GM18868 (cell line): ENCODE measurements around the gene NT5C2.
"Not testable (repeated sequence)": the region's sequence is repeated elsewhere in the genome, so short reads cannot be mapped to it uniquely, and the experiment has no call there.

ENCODE experiments used
- ATAC-seq: cut with Tn5 transposase; IDR thresholded peaks from one replicate; pipeline ENCODE4 v1.9.1; 2021; ENCODE audit warnings: mild to moderate bottlenecking, moderate library complexity; ENCODE audit not compliant: unreplicated experiment

NT5C2 gene

GRCh38 chr10:103167554-103167953, 25.5 kb downstream of the NT5C2 start:
- not testable (repeated sequence) for ATAC-seq

- no peak for ATAC-seq
These were observed 26.5 kb downstream of the NT5C2 start for GRCh38 chr10:103166523-103166922.

GRCh38 chr10:103163766-103164403, 29.2 kb downstream of the NT5C2 start:
- ATAC-seq = not testable (repeated sequence)

GRCh38 chr10:103157246-103157645, 35.8 kb downstream of the NT5C2 start:
- no peak for ATAC-seq

- ATAC-seq = no peak
These were observed 37.5 kb downstream of the NT5C2 start for GRCh38 chr10:103155471-103156085.

- no peak for ATAC-seq
These were observed 38.4 kb downstream of the NT5C2 start for GRCh38 chr10:103154521-103155299.

GRCh38 chr10:103153302-103154197, 39.5 kb downstream of the NT5C2 start:
- ATAC-seq = no peak

GRCh38 chr10:103149991-103150622, 43.0 kb downstream of the NT5C2 start:
- no peak for ATAC-seq

GRCh38 chr10:103147645-103148044, 45.4 kb downstream of the NT5C2 start:
- ATAC-seq = no peak

- ATAC-seq = no peak
These were observed 47.1 kb downstream of the NT5C2 start for GRCh38 chr10:103145860-103146466.

- no peak for ATAC-seq
These were observed 48.0 kb downstream of the NT5C2 start for GRCh38 chr10:103145046-103145445.

- no peak for ATAC-seq
These were observed 49.0 kb downstream of the NT5C2 start for GRCh38 chr10:103144041-103144440.

GRCh38 chr10:103143641-103144040, 49.4 kb downstream of the NT5C2 start:
- ATAC-seq = not testable (repeated sequence)

- no peak for ATAC-seq
These were observed 51.1 kb downstream of the NT5C2 start for GRCh38 chr10:103141950-103142349.

- no peak for ATAC-seq
These were observed 52.6 kb downstream of the NT5C2 start for GRCh38 chr10:103140469-103140868.

GRCh38 chr10:103139803-103140202, 53.3 kb downstream of the NT5C2 start:
- no peak for ATAC-seq

- ATAC-seq = not testable (repeated sequence)
These were observed 57.9 kb downstream of the NT5C2 start for GRCh38 chr10:103135168-103135567.

- ATAC-seq = no peak
These were observed 62.2 kb downstream of the NT5C2 start for GRCh38 chr10:103130910-103131309.

- ATAC-seq = not testable (repeated sequence)
These were observed 62.9 kb downstream of the NT5C2 start for GRCh38 chr10:103130180-103130579.

- ATAC-seq = no peak
These were observed 65.8 kb downstream of the NT5C2 start for GRCh38 chr10:103127241-103127640.
